ENCODE results near the gene ACSL3.

ACSL3 gene

DNA sequence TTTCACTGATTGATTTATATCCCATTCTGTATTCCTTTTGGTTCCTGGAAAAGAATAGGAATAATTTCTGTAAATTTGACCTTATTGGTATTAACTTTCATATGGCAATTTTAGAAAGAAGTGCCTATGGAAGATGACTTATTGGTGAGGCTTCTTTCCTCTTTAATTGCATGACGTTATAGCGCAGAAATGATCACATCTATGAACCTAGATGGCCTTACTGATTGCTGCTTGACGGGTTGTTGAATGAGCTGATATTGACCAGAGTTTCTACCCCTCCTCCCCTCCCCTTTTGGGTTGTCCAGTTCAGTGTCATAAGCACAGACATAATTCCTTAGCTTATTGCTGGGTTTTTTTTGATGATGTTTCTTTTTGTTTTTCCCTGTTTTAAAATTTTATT is 14.6 kb downstream of the ACSL3 start:
- H3K4me3 ChIP-seq (replicated peaks; ENCODE audit: insufficient read depth, low read length), result no peak overlapping the region
- H3K27ac ChIP-seq (replicated peaks), result no peak overlapping the region
- no peak for TF ChIP-seq POLR2AphosphoS5 (IDR thresholded peaks at IDR 0.05; ENCODE audit: low read depth)
- no peak for TF ChIP-seq GABPA (IDR thresholded peaks at IDR 0.05; ENCODE audit: low read depth)
- TF ChIP-seq, protein P1, sequence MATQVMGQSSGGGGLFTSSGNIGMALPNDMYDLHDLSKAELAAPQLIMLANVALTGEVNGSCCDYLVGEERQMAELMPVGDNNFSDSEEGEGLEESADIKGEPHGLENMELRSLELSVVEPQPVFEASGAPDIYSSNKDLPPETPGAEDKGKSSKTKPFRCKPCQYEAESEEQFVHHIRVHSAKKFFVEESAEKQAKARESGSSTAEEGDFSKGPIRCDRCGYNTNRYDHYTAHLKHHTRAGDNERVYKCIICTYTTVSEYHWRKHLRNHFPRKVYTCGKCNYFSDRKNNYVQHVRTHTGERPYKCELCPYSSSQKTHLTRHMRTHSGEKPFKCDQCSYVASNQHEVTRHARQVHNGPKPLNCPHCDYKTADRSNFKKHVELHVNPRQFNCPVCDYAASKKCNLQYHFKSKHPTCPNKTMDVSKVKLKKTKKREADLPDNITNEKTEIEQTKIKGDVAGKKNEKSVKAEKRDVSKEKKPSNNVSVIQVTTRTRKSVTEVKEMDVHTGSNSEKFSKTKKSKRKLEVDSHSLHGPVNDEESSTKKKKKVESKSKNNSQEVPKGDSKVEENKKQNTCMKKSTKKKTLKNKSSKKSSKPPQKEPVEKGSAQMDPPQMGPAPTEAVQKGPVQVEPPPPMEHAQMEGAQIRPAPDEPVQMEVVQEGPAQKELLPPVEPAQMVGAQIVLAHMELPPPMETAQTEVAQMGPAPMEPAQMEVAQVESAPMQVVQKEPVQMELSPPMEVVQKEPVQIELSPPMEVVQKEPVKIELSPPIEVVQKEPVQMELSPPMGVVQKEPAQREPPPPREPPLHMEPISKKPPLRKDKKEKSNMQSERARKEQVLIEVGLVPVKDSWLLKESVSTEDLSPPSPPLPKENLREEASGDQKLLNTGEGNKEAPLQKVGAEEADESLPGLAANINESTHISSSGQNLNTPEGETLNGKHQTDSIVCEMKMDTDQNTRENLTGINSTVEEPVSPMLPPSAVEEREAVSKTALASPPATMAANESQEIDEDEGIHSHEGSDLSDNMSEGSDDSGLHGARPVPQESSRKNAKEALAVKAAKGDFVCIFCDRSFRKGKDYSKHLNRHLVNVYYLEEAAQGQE (IDR thresholded peaks at IDR 0.05; ENCODE audit: insufficient replicate concordance, low read depth), result no peak
- no peak for TF ChIP-seq CTCF (IDR thresholded peaks at IDR 0.05; ENCODE audit: insufficient read depth, low read length)
- TF ChIP-seq SPI1 (IDR thresholded peaks at IDR 0.05; ENCODE audit: borderline replicate concordance, low read depth), result no peak
- no peaks in the 10 kb centered on the region for H3K27me3 ChIP-seq (ENCODE audit: insufficient read depth, poor library complexity, severe bottlenecking)
- no peak for DNase-seq (ENCODE audit: low read depth in 1 of 2, low spot score in 1 of 2)

GRCh38 chr2:222876947-222877346 is 16.1 kb downstream of the ACSL3 start:
- TF ChIP-seq, protein P1 (IDR thresholded peaks at IDR 0.05; ENCODE audit: insufficient replicate concordance, low read depth), result no peak
- no peak for TF ChIP-seq CTCF (IDR thresholded peaks at IDR 0.05; ENCODE audit: insufficient read depth, low read length)
- TF ChIP-seq POLR2AphosphoS5 (IDR thresholded peaks at IDR 0.05; ENCODE audit: low read depth), result no peak
- TF ChIP-seq GABPA (IDR thresholded peaks at IDR 0.05; ENCODE audit: low read depth), result no peak
- TF ChIP-seq SPI1 (IDR thresholded peaks at IDR 0.05; ENCODE audit: borderline replicate concordance, low read depth), result no peak
- DNase-seq (ENCODE audit: low read depth in 1 of 2, low spot score in 1 of 2), result no peak
- H3K27me3 ChIP-seq (ENCODE audit: insufficient read depth, poor library complexity, severe bottlenecking), result no peaks in the 10 kb centered on the region
- no peak overlapping the region for H3K4me3 ChIP-seq (replicated peaks; ENCODE audit: insufficient read depth, low read length)
- H3K27ac ChIP-seq (replicated peaks), result no peak overlapping the region

DNA sequence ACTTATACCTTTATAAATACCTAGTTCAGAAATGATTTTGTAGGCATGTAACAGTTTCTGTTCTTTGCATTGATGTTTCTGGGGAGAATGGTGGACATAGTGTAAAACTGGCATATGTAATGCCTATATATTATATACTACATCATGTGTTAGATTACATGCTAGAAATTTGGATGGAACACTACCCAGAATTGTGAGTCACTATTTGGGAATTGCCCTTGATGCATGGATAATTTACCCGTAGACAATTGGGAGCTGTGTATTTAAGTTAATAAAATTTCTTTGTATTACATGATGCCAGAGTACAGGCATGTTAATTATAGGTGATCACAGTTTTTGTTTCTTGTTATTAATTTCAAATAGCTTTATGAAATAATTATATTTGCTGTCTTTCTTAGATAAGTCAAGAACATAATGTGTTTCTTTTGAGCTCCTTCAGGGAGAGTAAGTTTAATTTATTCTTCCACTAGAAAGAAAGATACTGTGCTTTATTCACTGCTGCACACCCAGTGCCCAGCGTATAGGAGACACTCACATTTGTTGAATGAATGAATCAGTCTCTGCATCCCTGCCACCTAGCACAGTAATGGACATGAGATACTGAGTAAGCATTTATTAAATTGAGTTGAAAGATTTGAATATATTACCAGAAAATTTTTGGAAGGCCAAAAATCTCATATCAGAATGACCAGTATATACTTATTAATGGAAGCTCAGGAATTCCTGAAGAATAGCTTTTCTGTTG is 16.9 kb downstream of the ACSL3 start:
- Histone ChIP-seq H3K27ac (replicated peaks) (no peak overlapping the region), H3K27me3 (ENCODE audit: insufficient read depth, poor library complexity, severe bottlenecking) (no peaks in the 10 kb centered on the region), H3K4me3 (replicated peaks; ENCODE audit: insufficient read depth, low read length) (no peak overlapping the region)
- TF ChIP-seq, protein P1 (IDR thresholded peaks at IDR 0.05; ENCODE audit: insufficient replicate concordance, low read depth), result no peak
- no peak for DNase-seq (ENCODE audit: low read depth in 1 of 2, low spot score in 1 of 2)
